CD4-positive, alpha-beta T cell (primary cell): ENCODE data around the gene NRL. TPM values are rescaled to one million over a fixed set of nuclear protein-coding genes. Genes with fewer than 3 reads are reported as not detected.
A peak's percentile ranks its signal among the peaks of the same experiment; 100 is the strongest.

Experiments used
- ATAC-seq: fragments of 200-7000 bp; cut with Tn5 transposase; one replicate; pipeline ENCODE4 v1.10.0; 2022; ENCODE audit warnings: mild to moderate bottlenecking; ENCODE audit not compliant: poor library complexity
- CTCF ChIA-PET: fragments of 350-600 bp; sonication (Branson Sonifier 250); formaldehyde crosslinking; loops from one replicate; lab custom pipeline; 2021; ENCODE audit warnings: antibody characterized with exemption, inconsistent platforms; lab: Charles Lee
- POLR2A ChIA-PET: fragments of 350-600 bp; sonication (Branson Sonifier 250); formaldehyde crosslinking; loops from one replicate; lab custom pipeline; 2021; ENCODE audit warnings: antibody characterized with exemption, inconsistent platforms; lab: Charles Lee
- DNase-seq, 14 experiments: peaks; one replicate each; pipeline ENCODE4 v3.0.0-alpha.2; 2013 to 2020; ENCODE audit warnings: mixed read lengths in 2 of 14
- H3K27ac ChIP-seq, 2 donors: one replicate each; pipeline versions ENCODE4 v1.5.1 to v1.7.0; 2013; ENCODE audit warnings: low read length in 2 of 2, low read depth in 1 of 2, mild to moderate bottlenecking in 1 of 2
- H3K27me3 ChIP-seq, 2 experiments: 1 replicate in 1 of 2; 2 replicates in 1 of 2; pipeline versions ENCODE4 v1.6.1 to v1.7.0; 2013; ENCODE audit warnings: low read length in 2 of 2, control low read depth in 1 of 2, mild to moderate bottlenecking in 1 of 2, moderate library complexity in 1 of 2; ENCODE audit not compliant: insufficient read depth in 2 of 2, control insufficient read depth in 1 of 2
- H3K36me3 ChIP-seq: one replicate; pipeline ENCODE4 v1.6.1; 2013; ENCODE audit warnings: low read length, control low read depth; ENCODE audit not compliant: insufficient read depth
- H3K4me1 ChIP-seq: one replicate; pipeline ENCODE4 v1.6.1; 2013; ENCODE audit warnings: low read length, control low read depth; ENCODE audit not compliant: insufficient read depth
- H3K4me3 ChIP-seq: one replicate; pipeline ENCODE4 v1.5.1; 2013; ENCODE audit warnings: mild to moderate bottlenecking, low read length, moderate library complexity
- H3K9me3 ChIP-seq, 2 experiments: 1 replicate in 1 of 2; 2 replicates in 1 of 2; pipeline versions ENCODE4 v1.6.1 to v1.7.0; 2013; ENCODE audit warnings: low read length in 2 of 2, mild to moderate bottlenecking in 2 of 2, control low read depth in 1 of 2, moderate library complexity in 1 of 2; ENCODE audit not compliant: control insufficient read depth in 1 of 2, insufficient read depth in 1 of 2
- H3K27ac Mint-ChIP-seq: one replicate; pipeline ENCODE4 v1.8.0; 2020; ENCODE audit warnings: mixed read lengths
- H3K27me3 Mint-ChIP-seq: one replicate; pipeline ENCODE4 v1.8.0; 2021; ENCODE audit warnings: mixed read lengths
- H3K36me3 Mint-ChIP-seq: one replicate; pipeline ENCODE4 v1.8.0; 2021; ENCODE audit warnings: low read depth, mixed read lengths
- H3K4me1 Mint-ChIP-seq: one replicate; pipeline ENCODE4 v1.8.0; 2021; ENCODE audit warnings: low read depth, mixed read lengths
- H3K4me3 Mint-ChIP-seq: one replicate; pipeline ENCODE4 v1.8.0; 2020; ENCODE audit warnings: mild to moderate bottlenecking, mixed read lengths
- H3K9me3 Mint-ChIP-seq: one replicate; pipeline ENCODE4 v1.8.0; 2020; ENCODE audit warnings: mixed read lengths
- intact Hi-C, 2 experiments: fragments of 100-400 bp; cut with DNase I in 1 of 2; cut with micrococcal nuclease in 1 of 2; formaldehyde crosslinking; loops; one replicate each; pipeline versions ENCODE4 v1.15.1 to v1.9.0; 2023 to 2025; cut with DNase I, micrococcal nuclease
- total RNA-seq, 174 experiments: library from RNA in 2 of 174; stranded (reverse) in 2 of 174; gene quantifications; one replicate each; pipeline ENCODE4 v1.2.3 and lab custom pipeline; 2021 to 2026
- TF ChIP-seq, protein P1 (sequence below): fragments of 200-600 bp; IDR thresholded peaks from one replicate; pipeline ENCODE4 v1.8.0; 2022; ENCODE audit warnings: antibody characterized with exemption, mild to moderate bottlenecking

The NRL gene
- total RNA-seq, 2 experiments from 2014 or later, result 1.6 to 1.9 TPM

DNA sequence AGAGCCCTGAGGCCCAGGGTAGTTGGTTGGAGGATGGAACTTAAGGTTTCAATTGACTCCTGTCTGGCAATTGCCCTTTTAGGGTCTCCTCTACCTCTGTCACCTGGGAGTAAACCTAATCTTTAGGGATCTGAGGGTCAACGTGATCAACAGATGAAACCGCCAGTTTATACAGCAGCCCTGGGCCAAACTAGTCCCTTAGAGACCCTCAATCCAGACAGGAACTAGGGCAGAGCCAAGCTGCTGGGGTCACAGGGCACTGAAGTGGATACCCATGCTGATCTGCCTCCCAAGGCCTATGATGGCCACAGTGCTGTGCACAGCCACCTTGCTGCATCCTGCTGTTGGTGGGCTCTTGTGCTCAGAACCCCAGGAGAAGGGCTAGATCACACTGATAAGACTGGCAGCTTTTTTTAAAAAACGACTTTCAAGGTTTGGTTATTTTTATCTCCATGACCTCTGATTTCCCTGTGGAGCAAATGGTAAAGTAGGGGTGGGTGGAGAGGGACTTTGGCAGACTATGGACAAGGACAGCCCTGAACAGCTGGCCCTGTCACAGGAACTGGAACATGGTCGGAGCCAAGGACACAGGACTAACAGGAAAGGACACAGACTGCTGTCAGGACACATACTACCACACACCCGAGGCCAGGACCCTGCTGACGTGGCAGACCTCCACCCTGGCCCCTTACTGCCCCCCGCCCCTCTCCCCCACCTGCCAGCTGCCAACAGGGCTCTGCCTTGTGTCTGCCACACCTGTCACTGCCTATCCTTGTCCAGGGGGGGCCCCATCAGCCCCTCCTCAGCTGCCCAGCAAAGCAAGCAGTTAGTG lies 16.2 kb upstream of the NRL start:
- H3K4me3 ChIP-seq, result no peak overlapping the region
- Mint-ChIP-seq H3K9me3 (no peaks in the 10 kb centered on the region), H3K4me3 (peak overlapping the region; percentile 43), H3K36me3 (peaks cover 7% of the 10 kb centered on the region), H3K4me1 (peaks cover 33% of the 10 kb centered on the region), H3K27me3 (no peaks in the 10 kb centered on the region), H3K27ac (peak overlapping the region; percentile 66)
- no peaks in the 10 kb centered on the region for H3K9me3 ChIP-seq
- CTCF ChIA-PET, result interaction anchor here (1.5 kb wide), 1 partner anchor 30 kb away, joined by 5 read pairs; the partner anchor contains the start of gene IRF9
- H3K27ac ChIP-seq, result no peak overlapping the region
- ATAC-seq (no peak), DNase-seq (no peak)
- no peaks in the 10 kb centered on the region for H3K36me3 ChIP-seq
- POLR2A ChIA-PET, result interaction anchor here (11.7 kb wide), 1 partner anchor 14 kb away, joined by 296 read pairs; the partner anchor contains the start of genes DCAF11 and NRL
- H3K4me1 ChIP-seq, result peaks cover 25% of the 10 kb centered on the region
- H3K27me3 ChIP-seq, result no peaks in the 10 kb centered on the region
- TF ChIP-seq, protein P1, sequence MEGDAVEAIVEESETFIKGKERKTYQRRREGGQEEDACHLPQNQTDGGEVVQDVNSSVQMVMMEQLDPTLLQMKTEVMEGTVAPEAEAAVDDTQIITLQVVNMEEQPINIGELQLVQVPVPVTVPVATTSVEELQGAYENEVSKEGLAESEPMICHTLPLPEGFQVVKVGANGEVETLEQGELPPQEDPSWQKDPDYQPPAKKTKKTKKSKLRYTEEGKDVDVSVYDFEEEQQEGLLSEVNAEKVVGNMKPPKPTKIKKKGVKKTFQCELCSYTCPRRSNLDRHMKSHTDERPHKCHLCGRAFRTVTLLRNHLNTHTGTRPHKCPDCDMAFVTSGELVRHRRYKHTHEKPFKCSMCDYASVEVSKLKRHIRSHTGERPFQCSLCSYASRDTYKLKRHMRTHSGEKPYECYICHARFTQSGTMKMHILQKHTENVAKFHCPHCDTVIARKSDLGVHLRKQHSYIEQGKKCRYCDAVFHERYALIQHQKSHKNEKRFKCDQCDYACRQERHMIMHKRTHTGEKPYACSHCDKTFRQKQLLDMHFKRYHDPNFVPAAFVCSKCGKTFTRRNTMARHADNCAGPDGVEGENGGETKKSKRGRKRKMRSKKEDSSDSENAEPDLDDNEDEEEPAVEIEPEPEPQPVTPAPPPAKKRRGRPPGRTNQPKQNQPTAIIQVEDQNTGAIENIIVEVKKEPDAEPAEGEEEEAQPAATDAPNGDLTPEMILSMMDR, result no peak
- intact Hi-C loops, result no loop called here

DNA sequence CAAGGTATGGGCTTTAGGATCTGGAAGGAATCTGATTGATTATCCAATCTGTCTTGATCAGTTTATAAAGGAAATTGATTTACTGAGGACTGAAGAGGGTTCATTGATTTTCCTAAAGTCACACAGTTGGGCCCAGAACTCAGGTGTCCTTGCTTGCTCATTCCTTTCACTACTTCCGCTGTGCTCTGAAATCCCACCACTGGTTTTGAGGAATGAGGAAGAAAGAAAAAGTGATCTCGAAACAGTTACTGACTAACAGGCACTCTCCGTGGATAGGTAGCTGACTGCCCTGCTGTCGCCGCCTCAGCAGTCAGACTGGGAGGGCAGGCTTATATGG lies 15.6 kb upstream of the NRL start, which contains the start of gene FITM1:
Gene FITM1, plus strand, starts transcription at position 280 of the 337 bp plus-strand sequence. CDS start 905 bp downstream, outside the sequence.
- intact Hi-C loops, result no loop called here
- DNase-seq (no peak), ATAC-seq (no peak)
- Mint-ChIP-seq H3K36me3 (peaks cover 4% of the 10 kb centered on the region), H3K4me3 (peak within 1 kb of the TSS; percentile 43), H3K4me1 (peaks cover 28% of the 10 kb centered on the region), H3K27me3 (no peaks in the 10 kb centered on the region), H3K9me3 (no peaks in the 10 kb centered on the region), H3K27ac (peak within 1 kb of the TSS; percentile 66)
- CTCF ChIA-PET, result no interaction called here
- H3K9me3 ChIP-seq, result no peaks in the 10 kb centered on the region
- TF ChIP-seq, protein P1, result no peak
- H3K4me1 ChIP-seq, result peaks cover 20% of the 10 kb centered on the region
- no peaks in the 10 kb centered on the region for H3K27me3 ChIP-seq
- H3K36me3 ChIP-seq, result no peaks in the 10 kb centered on the region
- POLR2A ChIA-PET, result interaction anchor here (11.7 kb wide), 1 partner anchor 14 kb away, joined by 296 read pairs; the partner anchor contains the start of genes DCAF11 and NRL
- H3K27ac ChIP-seq, result no peak within 1 kb of the TSS
- H3K4me3 ChIP-seq, result no peak within 1 kb of the TSS

DNA sequence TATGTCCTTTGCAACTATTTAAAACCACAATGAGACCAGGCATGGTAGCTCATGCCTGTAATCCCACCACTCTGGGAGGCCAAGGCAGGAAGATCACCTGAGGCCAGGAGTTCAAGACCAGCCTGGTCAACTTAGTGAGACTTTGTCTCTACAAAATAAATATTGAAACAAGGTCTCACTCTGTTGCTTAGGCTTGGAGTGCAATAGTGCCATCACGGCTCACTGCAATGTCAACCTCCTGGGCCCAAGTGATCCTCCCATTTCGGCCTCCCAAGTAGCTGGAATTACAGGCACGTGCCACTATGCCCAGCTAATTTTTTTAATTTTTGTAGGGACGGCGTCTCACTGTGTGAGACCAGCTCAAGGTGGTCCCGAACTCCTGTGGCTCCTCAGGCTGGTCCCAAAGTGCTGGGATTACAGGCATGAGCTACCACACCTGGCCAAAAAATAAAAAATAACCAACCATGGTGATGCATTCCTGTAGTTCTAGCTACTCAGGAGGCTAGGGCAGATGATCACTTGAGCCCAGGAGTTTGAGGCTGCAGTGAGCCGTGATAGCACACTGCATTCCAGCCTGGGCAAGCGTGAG lies 14.8 kb upstream of the NRL start:
- Histone ChIP-seq H3K27me3 (no peaks in the 10 kb centered on the region), H3K4me1 (peaks cover 18% of the 10 kb centered on the region), H3K4me3 (no peak overlapping the region), H3K27ac (no peak overlapping the region), H3K9me3 (no peaks in the 10 kb centered on the region), H3K36me3 (no peaks in the 10 kb centered on the region)
- peaks cover 25% of the 10 kb centered on the region for H3K4me1 Mint-ChIP-seq
- intact Hi-C loops, result no loop called here
- DNase-seq (no peak), ATAC-seq (no peak)
- no peaks in the 10 kb centered on the region for H3K27me3 Mint-ChIP-seq
- H3K4me3 Mint-ChIP-seq, result no peak overlapping the region
- H3K9me3 Mint-ChIP-seq, result no peaks in the 10 kb centered on the region
- H3K27ac Mint-ChIP-seq, result no peak overlapping the region
- TF ChIP-seq, protein P1, result no peak
- H3K36me3 Mint-ChIP-seq, result peaks cover 8% of the 10 kb centered on the region
- ChIA-PET CTCF (no interaction called here), POLR2A (interaction anchor here (0.5 to 1.5 kb wide), 2 partner anchors 14 to 21 kb away, joined by 3 to 11 read pairs; partner anchors contain the start of genes DCAF11 and NRL)
